PC-9 (cell line): ENCODE measurements around the gene MMS22L.

Experiments used
- CTCF ChIP-seq: fragments of 200-600 bp; sonication (generic); conservative IDR thresholded peaks from 2 replicates; pipeline ENCODE4 v1.6.1; 2017; ENCODE audit warnings: mixed run types, antibody characterized with exemption, mild to moderate bottlenecking, moderate library complexity
- EZH2 ChIP-seq: fragments of 200-600 bp; sonication (generic); IDR thresholded peaks from 2 replicates; pipeline ENCODE4 v1.8.0; 2017; ENCODE audit warnings: antibody characterized with exemption, low read depth

- TF ChIP-seq CTCF (no peak), EZH2 (no peak)
Observed at GRCh38 chr6:97203343-97203742, 79.7 kb downstream of the MMS22L start.
